GM19455 (cell line): ENCODE results near the gene KMT5B.
A peak's percentile ranks its signal among the peaks of the same experiment; 100 is the strongest.
"Not testable (repeated sequence)": the region's sequence is repeated elsewhere in the genome, so short reads cannot be mapped to it uniquely, and the experiment has no call there.

Experiments
- ATAC-seq: cut with Tn5 transposase; IDR thresholded peaks from one replicate; pipeline ENCODE4 v1.9.1; 2021; ENCODE audit not compliant: unreplicated experiment

KMT5B gene

DNA sequence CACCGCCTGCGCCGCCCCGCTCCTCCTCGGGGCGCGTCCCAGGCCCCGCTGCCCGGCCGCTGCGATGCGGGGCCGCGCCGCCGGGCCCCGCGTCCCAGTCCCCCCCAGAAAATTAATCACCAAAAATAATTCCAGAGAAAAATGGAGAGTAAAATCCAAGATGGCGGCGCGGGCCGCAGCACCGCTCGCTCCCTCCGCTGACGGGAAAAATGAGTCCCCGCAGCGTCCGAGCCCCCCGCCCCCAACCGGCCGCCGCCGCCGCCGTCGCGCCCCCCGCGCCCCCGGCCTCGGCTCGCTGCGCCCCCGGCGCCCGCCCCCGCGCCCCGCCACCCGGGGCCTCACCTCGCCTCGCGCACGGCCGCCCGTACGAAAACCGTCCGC lies at the start of gene KMT5B:
Gene KMT5B (minus strand): TSS at position 162 of the 381 bp plus-strand sequence. CDS start 23,220 bp downstream, outside the sequence.
- ATAC-seq = peak; percentile 20

DNA sequence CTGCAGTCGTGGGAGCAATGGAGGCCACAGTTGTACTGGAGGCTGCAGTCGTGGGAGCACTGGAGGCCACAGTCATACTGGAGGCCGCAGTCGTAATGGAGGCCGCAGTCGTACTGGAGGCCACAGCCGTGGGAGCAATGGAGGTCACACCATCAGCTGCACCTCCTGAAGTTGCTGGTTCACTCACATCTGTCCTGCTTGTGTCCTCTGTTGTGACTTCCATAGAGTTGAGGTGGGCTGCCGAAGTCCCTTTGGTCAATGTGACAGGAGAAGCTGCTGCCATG lies 49.4 kb upstream of the KMT5B start:
- no peak for ATAC-seq

GRCh38 chr11:68261749-68262543 lies 48.9 kb upstream of the KMT5B start:
- ATAC-seq = no peak

GRCh38 chr11:68261006-68261405 lies 47.9 kb upstream of the KMT5B start:
- no peak for ATAC-seq

- ATAC-seq = no peak
These were observed 47.4 kb upstream of the KMT5B start for GRCh38 chr11:68260484-68260883.

GRCh38 chr11:68259122-68259959 lies 46.2 kb upstream of the KMT5B start:
- ATAC-seq = no peak

DNA sequence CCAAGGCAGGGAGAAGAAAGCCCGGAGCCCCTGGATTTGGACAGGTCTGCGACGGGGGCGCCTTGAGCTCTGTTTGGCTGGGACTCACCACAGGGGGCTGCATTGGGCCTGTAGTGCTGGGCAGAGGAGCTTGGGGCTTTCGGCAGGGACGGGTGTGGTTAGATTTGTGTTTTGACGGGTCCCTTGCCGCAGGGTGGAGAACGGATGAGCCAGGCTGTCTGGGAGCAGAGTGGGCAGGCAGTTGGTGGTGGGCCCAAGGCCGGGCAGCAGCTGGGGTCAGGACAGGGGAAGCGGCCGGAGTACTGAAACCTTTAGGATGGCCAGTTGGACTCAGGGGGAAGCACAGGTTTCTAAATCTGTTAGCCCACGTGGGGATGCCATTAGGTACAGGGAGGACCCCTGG lies 45.3 kb upstream of the KMT5B start:
- no peak for ATAC-seq

DNA sequence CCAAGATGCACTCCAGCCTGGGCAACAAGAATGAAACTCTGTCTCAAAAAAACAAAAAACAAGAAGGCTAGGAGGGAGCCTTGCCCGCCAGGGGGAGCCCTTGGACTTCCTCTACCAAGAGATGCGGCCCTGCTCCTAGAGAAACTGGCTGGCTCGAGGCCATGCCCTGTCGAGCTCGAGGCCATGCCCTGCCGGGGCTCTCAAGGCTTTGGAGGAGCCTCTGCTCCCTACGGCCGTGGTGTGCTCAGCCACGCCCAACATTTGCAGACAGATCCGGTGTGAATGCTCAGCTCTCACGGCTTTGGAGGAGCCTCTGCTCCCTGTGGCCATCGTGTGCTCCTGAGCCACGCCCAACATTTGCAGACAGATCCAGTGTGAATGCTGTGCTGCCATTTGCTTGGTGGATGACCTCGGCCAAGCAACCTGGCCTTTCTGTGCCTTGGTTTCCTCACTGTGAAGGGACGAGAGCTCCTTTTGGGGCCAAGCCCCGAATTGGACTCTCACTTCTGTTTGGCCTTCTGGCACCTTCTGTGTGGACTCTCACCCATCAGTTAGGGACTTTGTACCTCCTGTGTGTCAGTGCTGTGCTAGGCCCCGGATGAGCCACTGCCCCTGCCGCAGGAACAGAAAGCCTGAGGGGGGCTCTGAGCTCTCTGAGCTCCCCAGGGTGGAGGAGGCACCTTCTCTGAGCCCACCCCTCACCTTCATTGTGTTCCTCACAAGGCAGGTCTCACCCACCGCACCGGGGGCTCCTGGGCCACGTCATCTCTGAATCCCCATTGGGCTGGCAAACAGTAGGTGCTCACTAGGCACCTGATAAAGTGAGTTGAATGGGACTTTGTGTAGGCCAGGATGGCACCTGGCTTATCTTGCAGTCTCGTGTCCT lies 44.6 kb upstream of the KMT5B start:
- ATAC-seq = no peak

- ATAC-seq = no peak
These were observed 43.2 kb upstream of the KMT5B start for GRCh38 chr11:68256331-68256741.

DNA sequence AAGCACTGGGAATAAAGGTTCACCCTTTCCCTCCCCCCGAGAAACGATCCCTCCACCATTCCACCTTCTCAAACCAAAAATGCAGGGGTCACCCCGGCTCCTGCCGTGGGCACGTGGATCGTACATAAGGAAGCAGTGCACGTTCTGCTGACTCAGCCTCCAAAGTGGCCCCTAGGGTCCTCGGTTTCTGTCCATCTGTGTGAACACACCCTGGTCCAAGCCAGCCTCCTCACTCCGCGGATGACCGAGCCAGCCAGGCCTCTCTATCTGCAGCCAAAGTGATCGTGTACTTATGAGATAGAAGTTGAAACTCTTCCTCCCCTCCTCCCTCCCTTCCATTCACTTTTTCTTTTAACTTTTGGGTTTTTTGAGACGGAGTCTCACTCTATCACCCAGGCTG lies 42.4 kb upstream of the KMT5B start:
- ATAC-seq = no peak

DNA sequence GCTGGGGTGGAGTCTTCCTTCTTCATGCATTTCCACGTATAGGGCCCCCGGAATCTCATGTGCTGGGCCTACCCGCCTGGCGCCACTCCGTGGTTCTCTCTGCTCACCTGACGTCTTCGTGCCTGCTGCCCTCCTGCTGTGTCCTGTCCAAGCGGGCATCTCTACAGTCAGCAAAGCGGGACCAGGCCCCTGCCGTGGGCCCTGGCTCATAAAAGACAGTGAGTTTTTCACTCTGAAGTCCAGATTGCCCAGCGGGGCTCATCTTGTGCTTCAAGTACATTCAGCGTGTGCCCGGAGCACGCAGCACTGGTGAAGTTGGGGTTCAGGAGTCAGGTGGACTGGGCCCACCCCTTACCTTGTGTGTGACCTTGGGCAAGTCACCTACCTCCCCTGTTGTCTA lies 41.3 kb upstream of the KMT5B start:
- ATAC-seq = no peak

DNA sequence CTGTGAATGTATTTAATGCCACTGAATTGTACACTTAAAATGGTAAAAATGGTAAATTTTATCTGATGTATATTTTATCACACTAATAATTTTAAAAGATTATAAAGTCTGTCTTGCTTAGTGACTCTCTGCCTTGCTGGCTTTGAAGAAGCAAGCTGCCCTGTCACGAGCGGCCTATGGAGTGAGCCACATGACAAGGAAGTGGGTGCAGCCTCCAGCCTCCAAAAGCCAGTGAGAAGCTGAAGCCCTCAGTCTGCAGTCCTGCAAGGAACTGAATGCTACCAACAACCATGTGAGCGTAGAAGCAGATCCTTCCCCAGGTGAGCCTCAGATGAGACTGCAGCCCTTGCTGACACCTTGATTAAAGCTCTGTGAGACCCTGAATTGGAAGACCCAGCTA lies 38.7 kb upstream of the KMT5B start:
- no peak for ATAC-seq

DNA sequence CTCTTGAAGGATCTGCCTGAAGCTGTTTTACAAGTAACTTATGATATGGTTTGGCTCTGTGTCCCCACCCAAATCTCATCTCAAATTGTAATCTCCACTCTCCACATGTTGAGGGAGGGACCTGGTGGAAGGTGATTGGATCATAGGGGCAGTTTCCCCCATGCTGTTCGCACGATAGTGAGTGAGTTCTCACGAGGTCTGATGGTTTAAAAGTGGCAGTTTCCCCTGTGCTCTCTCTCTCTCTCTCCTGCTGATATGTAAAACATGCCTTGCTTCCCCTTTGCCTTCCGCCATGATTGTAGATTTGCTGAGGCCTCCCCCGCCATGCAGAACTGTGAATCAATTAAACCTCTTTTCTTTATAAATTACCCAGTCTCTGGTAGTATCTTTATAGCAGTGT lies 31.8 kb upstream of the KMT5B start:
- not testable (repeated sequence) for ATAC-seq

DNA sequence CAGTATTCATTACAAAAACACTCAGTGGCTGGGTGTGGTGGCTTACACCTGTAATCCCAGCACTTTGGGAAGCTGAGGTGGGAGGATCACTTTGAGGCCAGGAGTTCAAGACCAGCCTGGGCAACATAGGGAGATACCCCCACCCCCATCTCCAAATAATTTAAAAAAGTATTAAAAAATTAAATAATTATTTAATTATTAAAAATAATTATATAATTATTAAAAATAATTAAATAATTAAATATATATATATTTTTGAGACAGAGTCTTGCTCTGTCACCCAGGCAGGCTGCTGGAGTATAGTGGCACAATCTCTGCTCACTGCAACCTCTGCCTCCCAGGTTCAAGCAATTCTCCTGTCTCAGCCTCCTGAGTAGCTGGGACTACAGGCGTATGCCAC lies 30.8 kb upstream of the KMT5B start:
- ATAC-seq = not testable (repeated sequence)

- no peak for ATAC-seq
These were observed 29.5 kb upstream of the KMT5B start for GRCh38 chr11:68242616-68243015.

- ATAC-seq = no peak
These were observed 18.5 kb upstream of the KMT5B start for GRCh38 chr11:68231621-68232020.

DNA sequence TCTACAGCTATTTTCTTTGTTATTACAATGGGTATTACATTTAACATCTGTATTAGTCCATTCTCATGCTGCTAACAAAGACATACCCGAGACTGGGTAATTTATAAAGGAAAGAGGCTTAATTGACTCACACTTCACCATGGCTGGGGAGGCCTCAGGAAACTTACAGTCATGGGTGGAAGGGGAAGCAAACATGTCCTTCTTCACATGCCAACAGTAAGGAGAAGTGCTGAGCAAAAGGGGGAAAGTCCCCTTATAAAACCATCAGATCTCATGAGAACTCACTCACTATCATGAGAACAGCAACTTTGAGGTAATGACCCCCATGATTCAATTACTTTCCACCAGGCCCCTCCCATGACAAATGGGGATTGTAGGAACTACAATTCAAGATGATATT lies 16.5 kb upstream of the KMT5B start:
- ATAC-seq = no peak

DNA sequence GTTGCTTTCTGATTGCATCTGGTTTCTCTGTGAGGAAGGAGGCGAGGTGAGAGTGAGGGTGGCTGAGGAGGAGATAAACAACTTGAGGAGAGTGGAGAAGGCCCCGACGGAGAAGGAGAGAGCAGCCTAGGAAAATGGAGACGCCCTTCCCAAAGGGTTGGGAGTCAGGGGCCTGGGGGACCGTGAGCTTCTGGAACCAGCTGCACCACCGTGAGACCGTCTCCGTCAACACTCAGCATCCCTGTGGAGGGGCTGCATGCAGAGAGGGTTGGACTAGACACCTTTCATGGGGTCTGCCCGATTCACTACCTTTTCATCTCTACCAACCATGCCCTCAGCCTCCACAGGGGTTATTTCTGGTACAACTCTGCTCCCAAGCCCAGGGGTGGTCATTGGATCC lies 13.3 kb upstream of the KMT5B start:
- no peak for ATAC-seq

DNA sequence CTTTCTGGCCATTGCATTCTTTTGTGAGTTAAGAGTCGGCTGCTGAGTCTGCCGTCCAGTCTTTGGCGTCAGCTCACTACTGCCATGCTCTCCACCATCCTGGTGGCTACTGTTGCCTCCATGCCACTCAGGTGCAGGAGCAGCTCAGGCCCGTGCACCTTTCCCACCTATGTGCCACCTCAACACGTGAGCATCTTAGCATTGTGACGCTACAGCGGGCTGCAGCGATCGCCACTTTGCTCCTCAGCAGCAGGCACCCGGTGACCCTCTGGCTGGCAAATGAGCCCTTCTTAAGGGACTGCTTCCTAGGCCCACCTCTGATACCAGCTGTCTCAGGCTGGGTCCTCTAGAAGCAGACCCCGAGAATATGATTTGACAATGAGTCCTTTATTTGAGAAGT lies 11.5 kb upstream of the KMT5B start:
- no peak for ATAC-seq

- no peak for ATAC-seq
These were observed 10.2 kb upstream of the KMT5B start for GRCh38 chr11:68223275-68223674.

GRCh38 chr11:68221406-68221805 lies 8.3 kb upstream of the KMT5B start:
- no peak for ATAC-seq
